Neural cell (in vitro differentiated cells): ENCODE results near the gene SURF2.

Experiments
- EP300 ChIP-seq: fragments of 450-650 bp; conservative IDR thresholded peaks from 2 replicates; pipeline ENCODE4 v1.6.1; 2014; ENCODE audit warnings: antibody characterized with exemption, mild to moderate bottlenecking, moderate library complexity; ENCODE audit not compliant: poor library complexity, severe bottlenecking
- EZH2 ChIP-seq: fragments of 200-600, 300-800 bp; shearing (Covaris generic), sonication (generic); IDR thresholded peaks from 2 replicates; pipeline ENCODE4 v1.6.1; 2014; ENCODE audit warnings: antibody characterized with exemption, low read length, borderline replicate concordance, mild to moderate bottlenecking; ENCODE audit not compliant: insufficient read depth, poor library complexity, severe bottlenecking
- MXI1 ChIP-seq: fragments of 450-650 bp; conservative IDR thresholded peaks from 2 replicates; pipeline ENCODE4 v1.6.1; 2014; ENCODE audit warnings: antibody characterized with exemption, mild to moderate bottlenecking; ENCODE audit not compliant: poor library complexity, severe bottlenecking
- POLR2AphosphoS5 ChIP-seq: IDR thresholded peaks from 2 replicates; pipeline ENCODE4 v1.6.1; 2012
- RAD21 ChIP-seq: fragments of 450-650 bp; conservative IDR thresholded peaks from 2 replicates; pipeline ENCODE4 v1.6.1; 2014; ENCODE audit warnings: antibody characterized with exemption, mild to moderate bottlenecking, moderate library complexity
- SMC3 ChIP-seq: fragments of 450-650 bp; conservative IDR thresholded peaks from 2 replicates; pipeline ENCODE4 v1.6.1; 2014; ENCODE audit warnings: antibody characterized with exemption, mild to moderate bottlenecking, moderate library complexity; ENCODE audit not compliant: poor library complexity
- TF ChIP-seq, protein P1 (sequence below): fragments of 450-650 bp; IDR thresholded peaks from 2 replicates; pipeline ENCODE4 v1.5.1; 2014; ENCODE audit warnings: antibody characterized with exemption, mild to moderate bottlenecking, moderate library complexity; ENCODE audit not compliant: poor library complexity, severe bottlenecking

DNA sequence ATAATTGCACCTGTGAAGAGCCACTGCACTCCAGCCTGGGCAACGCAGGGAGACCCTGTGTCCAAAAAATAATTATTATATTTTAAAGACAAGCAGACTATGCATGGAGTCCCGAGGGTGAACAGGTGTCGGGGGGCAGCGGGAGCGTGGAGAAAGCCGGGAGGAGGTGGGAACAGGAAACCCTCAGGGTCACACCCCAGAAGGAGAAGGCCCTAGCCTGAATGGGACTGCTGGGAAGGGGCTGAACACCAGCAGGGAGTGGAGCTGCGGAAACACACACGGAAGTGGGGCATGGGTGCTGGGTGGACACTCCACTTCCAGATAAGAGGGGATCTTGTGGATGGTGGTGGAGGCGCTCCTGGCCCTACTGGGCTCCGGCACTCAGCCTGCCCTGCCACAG is 33.1 kb upstream of the SURF2 start:
- TF ChIP-seq, protein P1, sequence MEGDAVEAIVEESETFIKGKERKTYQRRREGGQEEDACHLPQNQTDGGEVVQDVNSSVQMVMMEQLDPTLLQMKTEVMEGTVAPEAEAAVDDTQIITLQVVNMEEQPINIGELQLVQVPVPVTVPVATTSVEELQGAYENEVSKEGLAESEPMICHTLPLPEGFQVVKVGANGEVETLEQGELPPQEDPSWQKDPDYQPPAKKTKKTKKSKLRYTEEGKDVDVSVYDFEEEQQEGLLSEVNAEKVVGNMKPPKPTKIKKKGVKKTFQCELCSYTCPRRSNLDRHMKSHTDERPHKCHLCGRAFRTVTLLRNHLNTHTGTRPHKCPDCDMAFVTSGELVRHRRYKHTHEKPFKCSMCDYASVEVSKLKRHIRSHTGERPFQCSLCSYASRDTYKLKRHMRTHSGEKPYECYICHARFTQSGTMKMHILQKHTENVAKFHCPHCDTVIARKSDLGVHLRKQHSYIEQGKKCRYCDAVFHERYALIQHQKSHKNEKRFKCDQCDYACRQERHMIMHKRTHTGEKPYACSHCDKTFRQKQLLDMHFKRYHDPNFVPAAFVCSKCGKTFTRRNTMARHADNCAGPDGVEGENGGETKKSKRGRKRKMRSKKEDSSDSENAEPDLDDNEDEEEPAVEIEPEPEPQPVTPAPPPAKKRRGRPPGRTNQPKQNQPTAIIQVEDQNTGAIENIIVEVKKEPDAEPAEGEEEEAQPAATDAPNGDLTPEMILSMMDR, result no peak
- no peak for TF ChIP-seq RAD21
- TF ChIP-seq EZH2, result no peak
- TF ChIP-seq EP300, result no peak
- TF ChIP-seq SMC3, result no peak
- no peak for TF ChIP-seq MXI1
- no peak for TF ChIP-seq POLR2AphosphoS5
